CD14-positive monocyte (primary cell): ENCODE measurements around the gene ZFYVE21. TPM values are rescaled to one million over a fixed set of nuclear protein-coding genes. Genes with fewer than 3 reads are reported as not detected.

Experiments used
- DNase-seq, 3 donors: peaks; one replicate each; pipeline ENCODE4 v3.0.0-alpha.2; 2011 to 2022
- H2AFZ ChIP-seq: 2 replicates; pipeline ENCODE4 v1.6.0; 2012; ENCODE audit warnings: mild to moderate bottlenecking, low read depth, low read length, inconsistent platforms; ENCODE audit not compliant: insufficient read depth, poor library complexity, severe bottlenecking
- H3K27ac ChIP-seq, 2 donors: 1 replicate in 1 of 2; 2 replicates in 1 of 2; pipeline ENCODE4 v1.5.1; 2012 to 2013; ENCODE audit warnings: low read length in 2 of 2, control low read depth in 1 of 2, inconsistent platforms in 1 of 2, low read depth in 1 of 2, mild to moderate bottlenecking in 1 of 2
- H3K27me3 ChIP-seq, 2 donors: one replicate each; pipeline versions ENCODE4 v1.6.0 to v1.6.1; 2011 to 2013; ENCODE audit warnings: low read length in 2 of 2; ENCODE audit not compliant: control insufficient read depth in 2 of 2, insufficient read depth in 2 of 2
- H3K36me3 ChIP-seq, 2 donors: replicated peaks in 1 of 2; 1 replicate in 1 of 2; 2 replicates in 1 of 2; pipeline versions ENCODE4 v1.5.1 to v1.6.1; 2012 to 2013; ENCODE audit warnings: low read length in 2 of 2, control low read depth in 1 of 2, inconsistent platforms in 1 of 2, mild to moderate bottlenecking in 1 of 2; ENCODE audit not compliant: insufficient read depth in 2 of 2, control insufficient read depth in 1 of 2
- H3K4me1 ChIP-seq, 2 donors: 1 replicate in 1 of 2; 2 replicates in 1 of 2; pipeline versions ENCODE4 v1.5.1 to v1.6.1; 2012 to 2013; ENCODE audit warnings: low read length in 2 of 2, control low read depth in 1 of 2, inconsistent platforms in 1 of 2, mild to moderate bottlenecking in 1 of 2, moderate library complexity in 1 of 2; ENCODE audit not compliant: insufficient read depth in 2 of 2, control insufficient read depth in 1 of 2
- H3K4me2 ChIP-seq: replicated peaks from 2 replicates; pipeline ENCODE3; 2012; ENCODE audit warnings: low read length, moderate library complexity, mild to moderate bottlenecking; ENCODE audit not compliant: poor library complexity, severe bottlenecking; ENCODE audit errors: extremely low read depth
- H3K4me3 ChIP-seq, 3 experiments: fragments of 200-600 bp in 1 of 3; sonication (generic) in 1 of 3; replicated peaks in 1 of 3; 1 replicate in 2 of 3; 2 replicates in 1 of 3; pipeline ENCODE4 v1.5.1; 2011 to 2013; ENCODE audit warnings: low read length in 3 of 3, mild to moderate bottlenecking in 3 of 3, control low read depth in 2 of 3, low read depth in 2 of 3, inconsistent platforms in 1 of 3, moderate library complexity in 1 of 3
- H3K79me2 ChIP-seq: 2 replicates; pipeline ENCODE4 v1.6.0; 2012; ENCODE audit warnings: mild to moderate bottlenecking, control low read depth, inconsistent platforms, low read length, moderate library complexity; ENCODE audit not compliant: insufficient read depth
- H3K9ac ChIP-seq: 2 replicates; pipeline ENCODE4 v1.6.0; 2017; ENCODE audit warnings: low read length, mild to moderate bottlenecking; ENCODE audit not compliant: insufficient read depth, poor library complexity, severe bottlenecking
- H3K9me3 ChIP-seq, 2 donors: replicated peaks in 1 of 2; 1 replicate in 1 of 2; 2 replicates in 1 of 2; pipeline versions ENCODE4 v1.5.1 to v1.6.1; 2012 to 2013; ENCODE audit warnings: low read length in 2 of 2, control low read depth in 1 of 2; ENCODE audit not compliant: control insufficient read depth in 1 of 2, insufficient read depth in 1 of 2
- H4K20me1 ChIP-seq: 2 replicates; pipeline ENCODE4 v1.6.0; 2012; ENCODE audit warnings: mild to moderate bottlenecking, low read length, control low read depth, moderate library complexity; ENCODE audit not compliant: insufficient read depth
- H3K27ac Mint-ChIP-seq, 7 donors: one replicate each; pipeline ENCODE4 v1.8.0; 2020; ENCODE audit warnings: mild to moderate bottlenecking in 7 of 7, mixed read lengths in 7 of 7, moderate library complexity in 6 of 7, inconsistent platforms in 2 of 7
- H3K27me3 Mint-ChIP-seq, 3 donors: one replicate each; pipeline ENCODE4 v1.8.0; 2021 to 2022; ENCODE audit warnings: low read depth in 3 of 3, mild to moderate bottlenecking in 3 of 3, mixed read lengths in 3 of 3, moderate library complexity in 3 of 3, inconsistent platforms in 1 of 3
- H3K36me3 Mint-ChIP-seq, 2 donors: one replicate each; pipeline ENCODE4 v1.8.0; 2020; ENCODE audit warnings: mixed read lengths in 2 of 2, inconsistent platforms in 1 of 2, mild to moderate bottlenecking in 1 of 2
- H3K4me1 Mint-ChIP-seq: one replicate; pipeline ENCODE4 v1.8.0; 2020; ENCODE audit warnings: mild to moderate bottlenecking, mixed read lengths
- H3K4me3 Mint-ChIP-seq, 2 donors: one replicate each; pipeline ENCODE4 v1.8.0; 2020; ENCODE audit warnings: mild to moderate bottlenecking in 2 of 2, mixed read lengths in 2 of 2, moderate library complexity in 1 of 2
- H3K9me3 Mint-ChIP-seq, 7 donors: one replicate each; pipeline ENCODE4 v1.8.0; 2020 to 2022; ENCODE audit warnings: mixed read lengths in 7 of 7, mild to moderate bottlenecking in 6 of 7, moderate library complexity in 6 of 7, inconsistent platforms in 2 of 7
- WGBS: methylation state at CpG from one replicate; pipeline ENCODE4 v1.1.5; 2013; ENCODE audit warnings: missing lambda C conversion rate; ENCODE audit not compliant: insufficient coverage; 5-methylcytosine and 5-hydroxymethylcytosine counted together
- intact Hi-C, 2 donors: fragments of 100-400 bp; cut with micrococcal nuclease; formaldehyde crosslinking; loops; one replicate each; pipeline versions ENCODE4 v1.15.0 to v1.15.1; 2023
- polyA plus RNA-seq, 3 donors: library from polyadenylated mRNA; depleted of rRNA in 1 of 3; unstranded in 2 of 3; stranded (reverse) in 1 of 3; fragments of 300-500 nt in 2 of 3; fragments of >200 nt in 1 of 3; fragmentation: Illumina TruSeq in 2 of 3; gene quantifications; 1 replicate in 2 of 3; 2 replicates in 1 of 3; pipeline ENCODE4 v1.2.3, GENCODE V29; 2012 to 2021
- TF ChIP-seq, protein P1 (sequence below): fragments of 200-600 bp; IDR thresholded peaks from one replicate; pipeline ENCODE4 v1.8.0; 2022; ENCODE audit warnings: antibody characterized with exemption, mild to moderate bottlenecking

The ZFYVE21 gene
- polyA plus RNA-seq, 3 donors, result 22.1 to 36.5 (median 33.1) TPM

DNA sequence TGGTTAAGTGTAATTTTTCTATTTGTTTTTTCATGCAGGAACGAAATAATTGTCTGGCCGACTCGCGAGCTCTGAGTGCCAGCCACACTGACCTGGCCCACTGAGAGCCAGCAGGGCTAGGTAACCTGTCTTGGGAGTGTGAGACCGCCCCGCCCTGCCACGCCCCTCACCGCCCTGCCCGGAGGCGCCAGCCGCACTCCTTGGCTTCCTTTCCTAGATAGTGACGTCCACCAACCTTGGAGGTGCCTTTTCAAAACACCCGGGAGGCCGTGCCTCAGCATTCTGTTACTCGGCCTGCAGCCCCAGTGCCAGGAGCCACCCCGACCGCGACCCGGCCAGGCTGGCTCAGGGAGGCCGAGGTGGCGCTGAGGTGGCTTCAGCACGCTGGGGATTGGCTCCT lies 22.1 kb upstream of the ZFYVE21 start:
- no peak for DNase-seq
- H3K36me3 ChIP-seq, result peaks cover 78 to 92% of the 10 kb centered on the region in 2 donors
- H3K36me3 Mint-ChIP-seq, result peaks cover 60 to 79% of the 10 kb centered on the region in 2 donors
- H3K4me3 ChIP-seq, result no peak overlapping the region
- peaks cover 12% of the 10 kb centered on the region for H3K4me1 Mint-ChIP-seq
- H3K4me2 ChIP-seq, result no peak overlapping the region
- H3K9me3 Mint-ChIP-seq, result peaks cover 0 to 2% (median 0%) of the 10 kb centered on the region in 7 donors
- intact Hi-C loops, result no loop called here
- H3K27me3 ChIP-seq, result no peaks in the 10 kb centered on the region
- peaks cover 7% of the 10 kb centered on the region for H3K79me2 ChIP-seq
- H3K27me3 Mint-ChIP-seq, result no peaks in the 10 kb centered on the region
- H3K4me3 Mint-ChIP-seq, result no peak overlapping the region
- H3K27ac Mint-ChIP-seq, result peak overlapping the region in 1 of 7 donors; percentile 61
- no peak overlapping the region for H3K27ac ChIP-seq
- no peak overlapping the region for H3K9ac ChIP-seq
- H3K4me1 ChIP-seq, result no peaks in the 10 kb centered on the region
- 99% methylated on average over 21 of the region's 22 CpGs for WGBS
- H2AFZ ChIP-seq, result no peak overlapping the region
- TF ChIP-seq, protein P1, sequence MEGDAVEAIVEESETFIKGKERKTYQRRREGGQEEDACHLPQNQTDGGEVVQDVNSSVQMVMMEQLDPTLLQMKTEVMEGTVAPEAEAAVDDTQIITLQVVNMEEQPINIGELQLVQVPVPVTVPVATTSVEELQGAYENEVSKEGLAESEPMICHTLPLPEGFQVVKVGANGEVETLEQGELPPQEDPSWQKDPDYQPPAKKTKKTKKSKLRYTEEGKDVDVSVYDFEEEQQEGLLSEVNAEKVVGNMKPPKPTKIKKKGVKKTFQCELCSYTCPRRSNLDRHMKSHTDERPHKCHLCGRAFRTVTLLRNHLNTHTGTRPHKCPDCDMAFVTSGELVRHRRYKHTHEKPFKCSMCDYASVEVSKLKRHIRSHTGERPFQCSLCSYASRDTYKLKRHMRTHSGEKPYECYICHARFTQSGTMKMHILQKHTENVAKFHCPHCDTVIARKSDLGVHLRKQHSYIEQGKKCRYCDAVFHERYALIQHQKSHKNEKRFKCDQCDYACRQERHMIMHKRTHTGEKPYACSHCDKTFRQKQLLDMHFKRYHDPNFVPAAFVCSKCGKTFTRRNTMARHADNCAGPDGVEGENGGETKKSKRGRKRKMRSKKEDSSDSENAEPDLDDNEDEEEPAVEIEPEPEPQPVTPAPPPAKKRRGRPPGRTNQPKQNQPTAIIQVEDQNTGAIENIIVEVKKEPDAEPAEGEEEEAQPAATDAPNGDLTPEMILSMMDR, result no peak
- peaks cover 71% of the 10 kb centered on the region for H4K20me1 ChIP-seq
- no peaks in the 10 kb centered on the region for H3K9me3 ChIP-seq

DNA sequence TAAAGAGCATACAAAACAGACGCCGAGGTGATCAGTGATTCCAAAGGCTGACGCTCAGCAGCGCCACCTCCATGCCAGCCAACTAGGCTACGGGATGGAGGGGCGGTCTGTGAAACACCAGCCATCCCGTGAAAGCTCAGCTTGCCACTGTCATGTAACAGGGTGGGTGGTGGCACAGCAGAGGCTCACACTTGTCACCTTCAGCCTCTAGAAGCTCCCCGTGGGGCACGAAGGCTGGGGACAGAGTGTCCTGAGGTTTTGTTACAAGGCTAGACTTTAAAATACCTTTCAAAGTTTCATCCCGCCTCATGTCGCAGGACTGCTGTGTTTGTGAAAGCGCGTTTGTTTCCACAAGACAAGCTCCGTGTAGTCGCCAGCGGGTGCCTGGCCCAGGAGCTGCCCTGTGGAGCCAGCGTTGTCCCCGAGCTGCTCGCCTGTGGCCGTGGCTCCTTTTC lies 21.0 kb upstream of the ZFYVE21 start:
- H3K36me3 Mint-ChIP-seq, result peaks cover 49 to 78% of the 10 kb centered on the region in 2 donors
- H3K4me1 ChIP-seq, result no peaks in the 10 kb centered on the region
- H3K79me2 ChIP-seq, result peaks cover 7% of the 10 kb centered on the region
- H3K27ac Mint-ChIP-seq, result no peak overlapping the region
- no peak overlapping the region for H3K4me2 ChIP-seq
- TF ChIP-seq, protein P1, result no peak
- H3K4me3 ChIP-seq, result no peak overlapping the region
- H3K9me3 Mint-ChIP-seq, result peaks cover 0 to 2% (median 0%) of the 10 kb centered on the region in 7 donors
- DNase-seq, result no peak
- no peak overlapping the region for H3K4me3 Mint-ChIP-seq
- H3K36me3 ChIP-seq, result peaks cover 78 to 92% of the 10 kb centered on the region in 2 donors
- H3K27me3 Mint-ChIP-seq, result no peaks in the 10 kb centered on the region
- 95% methylated on average over 14 of the region's 20 CpGs for WGBS
- intact Hi-C loops, result no loop called here
- no peaks in the 10 kb centered on the region for H3K27me3 ChIP-seq
- H3K9ac ChIP-seq, result no peak overlapping the region
- no peak overlapping the region for H2AFZ ChIP-seq
- H3K4me1 Mint-ChIP-seq, result peaks cover 12% of the 10 kb centered on the region
- H3K9me3 ChIP-seq, result no peaks in the 10 kb centered on the region
- no peak overlapping the region for H3K27ac ChIP-seq
- H4K20me1 ChIP-seq, result peaks cover 80% of the 10 kb centered on the region
